Activated CD8-positive, alpha-beta memory T cell treated with anti-CD3 and anti-CD28 coated beads for 48 hours (primary cell): Measurements from ENCODE around the gene KRT17.
A peak's percentile ranks its signal among the peaks of the same experiment; 100 is the strongest.
"Not testable (repeated sequence)": the region's sequence is repeated elsewhere in the genome, so short reads cannot be mapped to it uniquely, and the experiment has no call there.

Source experiments
- DNase-seq, 3 experiments: peaks; one replicate each; pipeline ENCODE4 v3.0.0-alpha.2; 2020; ENCODE audit warnings: low read depth in 2 of 3, low spot score in 2 of 3

The KRT17 gene

DNA sequence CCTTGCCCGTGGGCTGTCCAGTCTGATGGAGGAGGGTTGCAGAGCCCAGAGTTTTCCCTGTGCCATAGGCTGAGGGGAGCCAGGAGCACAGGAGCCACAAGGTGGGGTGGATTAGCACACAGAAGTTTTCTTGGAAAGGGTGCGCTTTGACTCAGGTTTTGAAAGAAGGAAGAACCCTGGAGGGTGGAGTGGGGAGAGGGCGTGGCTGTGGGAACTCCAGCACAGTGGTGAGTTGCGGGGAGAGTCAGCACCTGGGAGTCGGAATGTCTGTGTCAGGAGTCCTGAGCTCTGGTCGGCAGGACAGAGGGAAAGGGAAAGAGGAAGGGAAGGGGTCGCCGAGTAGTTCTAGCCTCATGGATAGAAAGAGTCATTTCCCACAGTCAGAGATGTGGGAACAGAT is 28.8 kb downstream of the KRT17 start:
- no peak for DNase-seq

GRCh38 chr17:41594363-41594915 is 29.9 kb downstream of the KRT17 start:
- no peak for DNase-seq

GRCh38 chr17:41593306-41593981 is 30.9 kb downstream of the KRT17 start:
- DNase-seq = no peak

GRCh38 chr17:41592601-41593305 is 31.6 kb downstream of the KRT17 start:
- DNase-seq = no peak

- no peak for DNase-seq
These were observed 35.1 kb downstream of the KRT17 start for GRCh38 chr17:41589301-41589700.

GRCh38 chr17:41588126-41588810 is 36.1 kb downstream of the KRT17 start:
- no peak for DNase-seq

- no peak for DNase-seq
These were observed 37.4 kb downstream of the KRT17 start, which contains the start of gene KRT14 for GRCh38 chr17:41586863-41587495. TSS of gene KRT14 (minus strand) at chr17:41586895. CDS start at chr17:41586834, 61 bp downstream.

DNA sequence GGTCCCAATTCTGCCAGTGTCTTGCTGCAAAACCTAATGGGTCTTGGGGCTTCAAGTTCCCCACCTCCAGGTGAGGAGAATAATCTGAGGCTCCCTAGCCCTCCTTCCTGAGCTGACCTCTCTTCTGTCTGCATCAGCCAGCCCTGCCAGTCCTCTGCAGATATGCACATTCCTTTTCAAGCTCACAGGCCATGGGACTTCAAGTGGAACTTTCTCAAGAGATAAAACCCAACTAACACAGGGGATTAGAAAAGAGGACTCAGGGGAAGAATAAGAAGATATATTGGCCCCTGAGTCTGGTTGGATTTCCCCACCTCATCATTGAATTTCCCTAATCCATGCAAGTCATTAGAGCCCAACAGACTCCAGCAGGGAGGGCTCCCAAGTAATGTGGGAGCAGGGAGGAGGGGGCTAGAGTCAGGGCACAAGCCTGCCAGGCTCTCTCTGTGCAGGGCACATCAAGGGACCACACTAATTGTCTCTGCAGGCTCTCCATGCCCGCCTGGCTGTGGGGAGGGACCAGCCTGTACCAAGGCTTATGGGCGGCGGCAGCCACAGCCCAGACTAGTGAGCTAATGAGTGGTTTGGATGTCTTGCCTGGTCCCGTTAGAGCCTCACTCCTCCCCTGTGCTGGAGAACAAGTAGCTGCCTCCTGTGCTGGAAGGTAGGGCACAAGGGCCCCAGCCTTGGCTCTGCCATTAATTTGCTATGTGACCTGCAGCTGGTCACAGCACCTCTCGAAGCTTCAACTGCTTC is 38.9 kb downstream of the KRT17 start:
- no peak for DNase-seq

GRCh38 chr17:41584331-41584927 is 39.9 kb downstream of the KRT17 start:
- not testable (repeated sequence) for DNase-seq

DNA sequence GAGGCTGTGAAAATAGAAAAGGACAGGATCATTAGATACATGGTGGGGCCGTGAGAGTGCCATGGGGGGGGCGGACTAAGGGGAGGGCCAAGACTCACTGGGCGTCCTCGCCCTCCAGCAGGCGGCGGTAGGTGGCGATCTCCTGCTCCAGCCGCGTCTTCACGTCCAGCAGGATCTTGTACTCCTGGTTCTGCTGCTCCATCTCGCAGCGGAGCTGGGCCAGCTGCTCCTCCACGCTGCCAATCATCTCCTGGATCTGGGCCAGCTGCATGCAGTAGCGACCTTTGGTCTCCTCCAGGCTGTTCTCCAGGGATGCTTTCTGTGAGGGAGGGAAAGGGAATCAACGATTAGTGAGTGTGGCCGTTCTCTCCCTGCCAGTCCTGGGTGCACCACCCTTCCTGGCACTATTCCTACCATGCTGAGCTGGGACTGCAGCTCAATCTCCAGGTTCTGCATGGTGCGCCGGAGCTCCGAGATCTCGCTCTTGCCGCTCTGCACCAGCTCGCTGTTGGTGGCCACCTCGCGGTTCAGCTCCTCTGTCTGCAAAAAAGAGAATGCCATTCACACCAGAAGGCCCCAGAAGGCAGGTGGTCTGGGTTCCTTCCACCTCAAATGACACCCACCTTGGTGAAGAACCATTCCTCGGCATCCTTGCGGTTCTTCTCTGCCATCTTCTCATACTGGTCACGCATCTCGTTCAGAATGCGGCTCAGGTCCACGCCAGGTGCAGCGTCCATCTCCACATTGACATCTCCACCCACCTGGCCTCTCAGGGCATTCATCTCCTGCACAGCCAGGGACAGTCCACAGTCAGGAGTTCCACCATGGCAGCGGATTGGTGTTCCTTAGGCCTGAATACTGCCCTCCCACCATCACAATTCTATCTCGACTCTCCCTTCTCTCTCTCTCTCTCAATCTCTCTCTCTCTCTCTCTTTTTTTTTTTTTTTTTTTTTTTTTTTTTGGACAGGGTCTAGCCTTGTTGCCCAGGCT is 40.9 kb downstream of the KRT17 start:
- no peak for DNase-seq

GRCh38 chr17:41582061-41582968 is 42.1 kb downstream of the KRT17 start:
- not testable (repeated sequence) for DNase-seq

- DNase-seq = no peak
These were observed 42.9 kb downstream of the KRT17 start for GRCh38 chr17:41581366-41582060.

DNA sequence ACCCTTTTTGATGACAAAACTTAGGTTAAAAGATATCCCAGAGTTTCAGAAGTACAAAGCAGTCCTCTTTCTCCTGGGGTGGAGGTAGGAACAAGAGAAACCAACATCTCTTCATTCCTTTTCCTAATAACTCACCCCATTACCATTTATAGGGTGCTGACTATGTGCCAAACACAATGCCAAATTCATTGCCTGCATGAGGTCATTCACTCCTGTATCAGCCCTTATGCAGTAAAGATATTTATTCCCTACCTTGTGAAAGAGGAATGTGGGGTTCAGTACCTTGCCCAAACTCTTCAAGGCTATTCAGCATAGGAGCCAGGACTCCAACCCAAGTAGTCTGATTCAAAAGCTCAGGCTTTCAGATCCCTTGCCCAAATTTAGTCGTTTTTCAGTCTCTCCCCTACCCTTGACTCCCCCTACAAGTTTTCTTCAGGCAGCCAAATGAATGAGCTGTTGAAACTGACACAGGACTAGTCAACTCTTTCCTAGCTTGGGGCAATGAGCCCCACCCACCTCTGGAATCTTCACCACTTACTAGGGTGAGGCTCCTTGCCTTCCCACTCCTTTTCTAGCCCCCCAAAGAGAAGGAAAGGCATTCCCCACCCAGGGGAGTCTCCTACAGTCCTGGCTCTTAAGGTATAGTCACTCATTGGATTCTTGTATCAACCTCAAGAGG is 43.5 kb downstream of the KRT17 start:
- no peak for DNase-seq

DNA sequence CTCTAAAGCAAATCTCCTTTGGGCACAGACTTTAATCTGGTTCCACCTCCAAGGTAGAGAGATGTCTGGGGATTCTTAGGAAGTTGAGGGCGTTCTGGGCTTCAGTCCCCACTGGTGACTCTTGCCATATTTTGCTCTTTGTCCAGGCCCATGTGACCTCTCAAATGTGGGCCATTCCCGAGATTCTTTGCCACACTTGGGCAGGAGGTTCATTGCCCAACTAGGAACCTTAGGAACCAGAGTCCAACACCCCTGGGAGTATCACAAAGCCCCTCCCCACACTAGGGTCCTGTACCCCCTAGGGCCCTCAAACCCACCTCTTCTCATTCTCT is 44.2 kb downstream of the KRT17 start:
- no peak for DNase-seq

DNA sequence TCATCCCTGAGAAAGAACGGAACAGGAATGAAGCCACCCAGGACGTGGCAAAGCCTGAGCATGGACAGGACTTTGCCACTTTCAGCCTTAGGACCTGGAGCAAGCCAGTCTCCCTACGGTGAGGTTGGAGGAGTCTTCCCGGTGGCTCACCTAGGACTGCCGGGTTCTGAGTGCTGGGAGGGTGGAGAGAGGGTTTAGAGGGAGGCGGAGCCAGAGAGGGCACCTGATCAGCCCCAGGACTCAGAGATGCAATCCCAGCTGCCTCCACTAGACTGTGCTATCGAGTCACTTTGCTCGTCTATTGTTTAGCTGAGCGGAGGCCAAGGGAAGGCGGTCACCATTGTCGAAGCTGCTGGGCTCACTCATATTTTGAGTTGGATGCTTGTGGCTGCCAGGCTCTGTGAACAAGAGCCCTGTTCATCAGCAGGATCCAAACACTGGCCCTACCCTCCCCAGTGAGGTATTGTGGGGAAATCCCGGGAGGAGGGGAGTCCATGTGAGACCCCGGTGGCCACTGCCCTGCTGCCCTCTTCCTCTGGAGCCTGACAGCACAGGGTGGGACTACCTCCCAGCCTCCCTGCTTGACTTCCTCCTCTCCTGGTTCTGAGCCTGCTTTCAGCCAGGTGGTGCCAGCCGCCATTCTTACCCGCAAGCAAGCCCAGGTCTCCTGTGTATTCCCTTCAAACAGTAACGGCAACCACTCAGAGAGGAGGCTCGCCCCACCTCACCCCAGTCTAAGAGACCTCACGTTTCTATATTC is 44.7 kb downstream of the KRT17 start:
- DNase-seq = peak; percentile 37 to 59 (median 51)

DNA sequence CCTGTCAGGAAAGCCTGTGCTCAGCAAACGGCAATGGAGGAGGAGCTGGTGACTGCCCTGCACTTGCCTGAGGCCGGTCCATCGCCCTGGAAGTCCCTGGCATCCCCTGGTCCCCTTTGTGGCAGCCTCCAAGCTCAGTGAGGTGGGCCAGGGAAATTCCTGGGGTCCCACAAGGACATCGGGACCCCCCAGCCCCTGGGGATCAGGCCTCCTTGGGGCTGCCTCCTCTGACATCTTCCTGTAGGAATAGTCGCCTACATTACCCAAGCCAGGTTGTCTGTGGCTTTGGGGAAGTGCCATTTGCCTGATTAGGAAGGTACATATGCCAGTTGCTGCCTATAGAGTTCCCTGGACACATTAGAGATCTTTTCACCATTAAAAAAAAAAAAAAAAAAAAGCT is 45.4 kb downstream of the KRT17 start:
- DNase-seq = no peak
